ENCODE results near the gene NUDCD3. TPM values are rescaled to one million over a fixed set of nuclear protein-coding genes. Genes with fewer than 3 reads are reported as not detected.

NUDCD3 gene
- total and polyA plus RNA-seq, 4 donors: 15.4 to 30.7 (median 24.3) TPM

GRCh38 chr7:44331682-44332081 is 158.8 kb downstream of the NUDCD3 start:
- no peak for DNase-seq (ENCODE audit: low spot score)
- 74% methylated on average over 5 of the region's 5 CpGs for WGBS
- Histone ChIP-seq H3K9me3 (ENCODE audit: control insufficient read depth in 4 of 4, low read length in 3 of 4) (no peaks in the 10 kb centered on the region), H3K9ac (ENCODE audit: low read depth in 1 of 2, low read length in 2 of 2) (no peak overlapping the region), H3K4me1 (ENCODE audit: control insufficient read depth in 4 of 4, insufficient read depth in 4 of 4, low read length in 3 of 4) (no peaks in the 10 kb centered on the region), H3K4me3 (ENCODE audit: low read depth in 1 of 3, low read length in 3 of 3) (no peak overlapping the region), H3K27me3 (ENCODE audit: control insufficient read depth in 4 of 4, insufficient read depth in 4 of 4, low read length in 3 of 4) (no peaks in the 10 kb centered on the region), H3K27ac (ENCODE audit: low read depth in 1 of 2, low read length in 2 of 2) (no peak overlapping the region), H3K36me3 (ENCODE audit: control insufficient read depth in 4 of 4, insufficient read depth in 3 of 4, low read depth in 1 of 4, low read length in 3 of 4) (no peaks in the 10 kb centered on the region)
- TF ChIP-seq HNF4G (IDR thresholded peaks at IDR 0.05) (no peak), ZBTB33 (IDR thresholded peaks at IDR 0.05) (no peak), MAX (IDR thresholded peaks at IDR 0.05) (no peak)

GRCh38 chr7:44330331-44330730 is 160.1 kb downstream of the NUDCD3 start:
- no peak for TF ChIP-seq ZBTB33 (IDR thresholded peaks at IDR 0.05)
- TF ChIP-seq RXRA (IDR thresholded peaks at IDR 0.05): no peak
- TF ChIP-seq HNF4A (conservative IDR thresholded peaks at IDR 0.05): no peak
- TF ChIP-seq GABPA (IDR thresholded peaks at IDR 0.05 in 1 of 2, conservative IDR thresholded peaks at IDR 0.05 in 1 of 2): no peak
- no peak for TF ChIP-seq NR2F2 (IDR thresholded peaks at IDR 0.05)
- TF ChIP-seq EGR1 (IDR thresholded peaks at IDR 0.05; ENCODE audit: low read depth in 2 of 2): no peak
- TF ChIP-seq HNF4G (IDR thresholded peaks at IDR 0.05): no peak
- TF ChIP-seq FOXA1 (IDR thresholded peaks at IDR 0.05): no peak
- TF ChIP-seq YY1 (IDR thresholded peaks at IDR 0.05): no peak
- TF ChIP-seq CTCF (IDR thresholded peaks at IDR 0.05; ENCODE audit: low read depth, low read length, missing input control): no peak
- TF ChIP-seq JUND (IDR thresholded peaks at IDR 0.05): no peak
- TF ChIP-seq FOXA2 (IDR thresholded peaks at IDR 0.05): no peak
- no peak for TF ChIP-seq SP1 (IDR thresholded peaks at IDR 0.05)
- no peak for TF ChIP-seq REST (IDR thresholded peaks at IDR 0.05)
- H3K9ac ChIP-seq (ENCODE audit: low read depth in 1 of 2, low read length in 2 of 2): no peak overlapping the region
- WGBS: 82% methylated on average over 6 of the region's 6 CpGs
- H3K4me3 ChIP-seq (ENCODE audit: low read depth in 1 of 3, low read length in 3 of 3): no peak overlapping the region
- H3K36me3 ChIP-seq (ENCODE audit: control insufficient read depth in 4 of 4, insufficient read depth in 3 of 4, low read depth in 1 of 4, low read length in 3 of 4): no peaks in the 10 kb centered on the region
- peaks cover 0 to 3% (median 3%) of the 10 kb centered on the region in 4 donors for H3K4me1 ChIP-seq (ENCODE audit: control insufficient read depth in 4 of 4, insufficient read depth in 4 of 4, low read length in 3 of 4)
- H3K27me3 ChIP-seq (ENCODE audit: control insufficient read depth in 4 of 4, insufficient read depth in 4 of 4, low read length in 3 of 4): no peaks in the 10 kb centered on the region
- H3K9me3 ChIP-seq (ENCODE audit: control insufficient read depth in 4 of 4, low read length in 3 of 4): no peaks in the 10 kb centered on the region
- no peak for DNase-seq (ENCODE audit: low spot score)
- no peak overlapping the region for H3K27ac ChIP-seq (ENCODE audit: low read depth in 1 of 2, low read length in 2 of 2)

Measured in liver (tissue), 9 donors.